Fibroblast of pulmonary artery (primary cell): ENCODE results near the gene SNX18.
A peak's percentile ranks its signal among the peaks of the same experiment; 100 is the strongest.

Experiments used
- DNase-seq: peaks from one replicate; pipeline ENCODE4 v3.0.0-alpha.2; 2010; ENCODE audit warnings: low read depth
- H3K4me3 ChIP-seq: replicated peaks from 2 replicates; pipeline ENCODE4 v1.5.1; 2011; ENCODE audit warnings: low read depth, mild to moderate bottlenecking, control low read depth, low read length, moderate library complexity
- CTCF ChIP-seq: IDR thresholded peaks from 2 replicates; pipeline ENCODE4 v1.5.1; 2011; ENCODE audit warnings: mild to moderate bottlenecking, control low read depth, low read length, inconsistent platforms; ENCODE audit errors: missing control alignments

SNX18 gene

GRCh38 chr5:54514841-54515432 is 2.6 kb upstream of the SNX18 start:
- peak; percentile 63 for DNase-seq
- no peak overlapping the region for H3K4me3 ChIP-seq
- TF ChIP-seq CTCF, result no peak

GRCh38 chr5:54515634-54516033 is 1.9 kb upstream of the SNX18 start:
- TF ChIP-seq CTCF, result no peak

GRCh38 chr5:54516051-54516655 is 1.4 kb upstream of the SNX18 start:
- no peak overlapping the region for H3K4me3 ChIP-seq
- no peak for DNase-seq
- TF ChIP-seq CTCF, result no peak

More at GRCh38 chr5:54515634-54516033, 1.9 kb upstream of the SNX18 start:
- DNase-seq, result no peak
- no peak overlapping the region for H3K4me3 ChIP-seq

- DNase-seq, result no peak
- no peak for TF ChIP-seq CTCF
- peak overlapping the region; percentile 30 for H3K4me3 ChIP-seq
Observed at GRCh38 chr5:54517174-54517511, 416 bp upstream of the SNX18 start.

- no peak for TF ChIP-seq CTCF
- DNase-seq, result no peak
- H3K4me3 ChIP-seq, result peak overlapping the region; percentile 67
Observed at GRCh38 chr5:54518146-54518817, 723 bp downstream of the SNX18 start.

GRCh38 chr5:54518818-54519508 is 1.4 kb downstream of the SNX18 start:
- H3K4me3 ChIP-seq, result peak overlapping the region; percentile 67
- DNase-seq, result no peak
- no peak for TF ChIP-seq CTCF
